Activated CD4-positive, alpha-beta memory T cell treated with anti-CD3 and anti-CD28 coated beads, Interleukin-2, amount 10 ng/mL, durations not matched to agents 7 days and 5 days (primary cell): ENCODE data around the gene BORCS6. TPM values are rescaled to one million over a fixed set of nuclear protein-coding genes. Genes with fewer than 3 reads are reported as not detected.

Experiments
- CTCF ChIA-PET: fragments of 350-600 bp; sonication (Branson Sonifier 250); formaldehyde crosslinking; loops from one replicate; lab custom pipeline; 2021; ENCODE audit warnings: antibody characterized with exemption, inconsistent platforms; lab: Charles Lee
- POLR2A ChIA-PET: fragments of 350-600 bp; sonication (Branson Sonifier 250); formaldehyde crosslinking; loops from one replicate; lab custom pipeline; 2021; ENCODE audit warnings: antibody characterized with exemption; lab: Charles Lee
- DNase-seq: peaks from one replicate; pipeline ENCODE4 v3.0.0-alpha.2; 2020
- H3K27ac Mint-ChIP-seq: one replicate; pipeline ENCODE4 v1.8.0; 2021; ENCODE audit warnings: mild to moderate bottlenecking, mixed read lengths
- H3K27me3 Mint-ChIP-seq: one replicate; pipeline ENCODE4 v1.8.0; 2021; ENCODE audit warnings: mixed read lengths
- H3K36me3 Mint-ChIP-seq: one replicate; pipeline ENCODE4 v1.8.0; 2021; ENCODE audit warnings: low read depth, mixed read lengths
- H3K4me1 Mint-ChIP-seq: one replicate; pipeline ENCODE4 v1.8.0; 2021; ENCODE audit warnings: mixed read lengths
- H3K4me3 Mint-ChIP-seq: one replicate; pipeline ENCODE4 v1.8.0; 2021; ENCODE audit warnings: mild to moderate bottlenecking, mixed read lengths
- H3K9me3 Mint-ChIP-seq: one replicate; pipeline ENCODE4 v1.8.0; 2021; ENCODE audit warnings: mixed read lengths
- total RNA-seq, 2 experiments: library from RNA; stranded (reverse); gene quantifications; one replicate each; pipeline ENCODE4 v1.2.3, GENCODE V29; 2021

BORCS6 gene
- total RNA-seq, 2 experiments from 2014 or later = 16.3 to 17.0 TPM

GRCh38 chr17:8142887-8143580, 46.9 kb downstream of the BORCS6 start:
- no peak overlapping the region for H3K4me3 Mint-ChIP-seq
- H3K9me3 Mint-ChIP-seq = no peaks in the 10 kb centered on the region
- H3K27ac Mint-ChIP-seq = no peak overlapping the region
- H3K27me3 Mint-ChIP-seq = no peaks in the 10 kb centered on the region
- ChIA-PET POLR2A (interaction anchor here (1.1 to 6.9 kb wide), 4 partner anchors 12 to 104 kb away, joined by 4 to 62 read pairs (median 6); no protein-coding TSS in a partner anchor), CTCF (no interaction called here)
- H3K4me1 Mint-ChIP-seq = no peaks in the 10 kb centered on the region
- H3K36me3 Mint-ChIP-seq = peaks cover 54% of the 10 kb centered on the region
- DNase-seq = no peak

DNA sequence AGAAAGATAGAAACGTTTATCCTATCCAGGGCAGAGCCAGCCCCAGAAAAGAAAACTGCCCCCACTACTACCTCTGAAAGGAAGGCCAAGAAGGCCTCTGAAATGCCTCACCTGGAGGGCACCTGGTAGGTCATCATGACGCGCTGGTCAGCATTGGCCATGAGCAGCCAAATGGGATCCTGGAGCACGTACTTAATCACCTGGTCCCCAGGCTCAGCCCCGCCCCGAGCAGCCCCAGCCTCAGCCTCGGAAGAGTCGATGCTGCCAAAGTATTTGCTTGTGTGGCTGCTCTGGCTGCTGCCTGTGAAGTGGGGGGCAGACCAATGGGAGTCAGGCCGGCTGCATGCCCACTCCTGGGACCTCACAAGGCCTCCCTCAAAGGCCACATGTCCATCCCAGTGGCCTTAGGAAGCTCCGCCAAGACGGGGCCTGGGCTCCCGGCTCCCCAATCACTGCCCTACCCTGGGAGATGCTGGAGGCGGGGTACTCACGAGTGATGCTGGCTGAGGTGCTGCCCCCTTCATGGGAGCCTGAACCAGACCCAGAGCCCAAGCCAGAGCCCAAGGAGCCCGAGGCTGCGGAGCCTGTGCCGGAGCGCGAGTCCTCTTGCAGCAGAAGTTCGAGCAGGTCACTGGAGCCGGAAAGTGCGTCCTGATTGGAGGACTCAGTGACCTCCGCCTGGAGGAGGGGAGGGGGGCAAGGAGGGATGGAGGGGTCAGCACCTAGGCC, 47.7 kb downstream of the BORCS6 start:
- Mint-ChIP-seq H3K4me1 (no peaks in the 10 kb centered on the region), H3K4me3 (no peak overlapping the region), H3K27ac (no peak overlapping the region), H3K36me3 (peaks cover 48% of the 10 kb centered on the region), H3K27me3 (no peaks in the 10 kb centered on the region), H3K9me3 (no peaks in the 10 kb centered on the region)
- POLR2A ChIA-PET = interaction anchor here (5.5 to 9.7 kb wide), 3 partner anchors 7 to 32 kb away, joined by 37 to 100 read pairs (median 62); no protein-coding TSS in a partner anchor
- CTCF ChIA-PET = no interaction called here
- DNase-seq = no peak

DNA sequence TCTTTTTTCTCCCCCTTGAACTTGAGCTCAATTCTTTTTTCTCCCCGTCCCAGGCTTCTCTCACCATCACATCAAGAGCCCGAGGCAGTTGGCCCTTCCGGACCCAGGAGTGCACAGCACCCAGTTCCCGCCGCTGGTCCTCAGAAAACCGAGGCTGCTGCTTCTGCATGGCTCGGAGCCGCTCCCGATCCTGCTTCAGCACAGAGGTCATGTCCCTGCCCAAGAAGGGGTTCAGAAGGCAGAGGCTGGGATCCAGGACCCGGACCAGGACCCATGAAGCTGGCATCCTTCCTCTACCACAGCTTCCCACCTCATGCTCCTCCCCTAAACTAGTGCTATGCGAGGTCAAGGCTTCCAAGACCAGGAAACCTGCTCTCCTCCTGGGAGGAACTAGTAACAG, 48.2 kb downstream of the BORCS6 start:
- Mint-ChIP-seq H3K4me1 (peaks cover 1% of the 10 kb centered on the region), H3K27me3 (peaks cover 1% of the 10 kb centered on the region), H3K36me3 (peaks cover 42% of the 10 kb centered on the region), H3K9me3 (no peaks in the 10 kb centered on the region), H3K27ac (no peak overlapping the region), H3K4me3 (no peak overlapping the region)
- no peak for DNase-seq
- ChIA-PET POLR2A (interaction anchor here (0.6 to 9.7 kb wide), 5 partner anchors 8 to 35 kb away, joined by 3 to 100 read pairs (median 37); partner anchors contain the start of gene TMEM107), CTCF (interaction anchor here (4.5 kb wide), 1 partner anchor 15 kb away, joined by 24 read pairs; no protein-coding TSS in a partner anchor)

DNA sequence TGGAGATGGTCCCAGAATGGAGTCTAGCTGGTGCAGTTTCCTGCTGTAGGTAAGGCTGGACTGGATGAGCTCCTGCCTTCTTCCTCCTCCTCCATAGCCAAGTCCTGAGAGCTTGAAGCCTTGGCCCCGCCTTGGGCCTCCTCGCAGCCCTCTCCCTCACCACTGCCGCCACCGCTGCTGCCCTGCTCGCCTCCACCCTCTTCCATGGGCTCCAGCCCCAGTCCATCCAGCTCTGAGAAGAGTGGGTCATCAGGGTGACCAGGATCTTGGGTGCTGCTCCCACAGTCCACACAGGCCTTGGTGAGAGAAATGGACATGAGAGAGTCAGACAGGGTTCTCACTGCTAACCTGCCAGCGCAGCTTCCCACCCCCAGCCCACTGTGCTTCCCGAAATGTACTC, 48.9 kb downstream of the BORCS6 start:
- DNase-seq = no peak
- POLR2A ChIA-PET = interaction anchor here (0.7 to 9.7 kb wide), 12 partner anchors 8 to 657 kb away, joined by 3 to 100 read pairs (median 4); partner anchors contain the start of genes CTC1, PER1, POLR2A and TMEM107
- H3K4me3 Mint-ChIP-seq = no peak overlapping the region

DNA sequence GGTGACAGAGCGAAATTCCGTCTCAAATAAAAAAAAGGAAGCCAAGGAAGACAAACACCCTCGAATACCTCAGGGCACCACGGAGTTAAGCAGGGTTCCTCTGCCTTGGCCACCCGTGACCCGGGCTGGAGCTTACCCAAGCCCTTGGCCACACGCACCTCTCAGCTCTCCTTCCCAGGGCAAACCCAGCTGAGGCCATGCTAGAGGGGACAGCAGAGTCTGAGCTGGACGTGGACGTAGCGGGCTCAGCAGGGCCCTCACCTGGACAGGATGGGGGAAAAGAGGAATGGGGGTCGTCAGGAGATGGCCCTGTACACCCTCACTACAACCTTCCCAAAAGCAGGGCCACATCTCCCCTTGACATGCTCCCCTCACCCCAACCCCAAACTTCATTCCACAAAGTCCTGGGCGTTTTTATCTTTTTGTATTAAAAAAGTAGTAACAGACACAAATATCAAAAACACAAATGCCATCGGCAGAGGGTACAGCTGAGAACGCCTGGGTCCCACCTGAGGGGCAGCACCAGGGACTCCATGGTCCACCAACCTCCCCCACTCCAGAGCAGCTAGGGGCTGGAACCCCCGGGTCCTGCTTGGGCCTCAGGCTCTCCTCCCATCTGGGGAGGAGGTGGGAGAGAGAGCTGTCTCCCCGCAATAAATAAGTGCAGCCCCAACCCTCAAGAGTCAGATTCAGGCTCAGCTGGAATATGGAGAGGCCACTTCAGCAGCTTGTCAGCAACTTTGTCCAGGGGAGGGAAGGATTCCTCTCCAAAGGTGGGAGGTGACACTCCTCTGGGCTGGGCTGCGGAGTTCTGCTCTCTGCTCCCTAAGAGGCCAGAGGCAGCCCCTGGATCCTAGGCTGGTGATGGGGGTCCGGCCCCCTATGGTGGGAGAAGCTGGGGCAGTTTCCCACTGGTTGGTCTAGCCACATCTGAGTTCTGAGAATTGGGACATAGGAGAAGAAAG, 49.6 kb downstream of the BORCS6 start:
- Mint-ChIP-seq H3K4me3 (no peak overlapping the region), H3K4me1 (peaks cover 3% of the 10 kb centered on the region), H3K9me3 (no peaks in the 10 kb centered on the region), H3K27ac (no peak overlapping the region), H3K27me3 (peaks cover 3% of the 10 kb centered on the region), H3K36me3 (peaks cover 30% of the 10 kb centered on the region)
- ChIA-PET POLR2A (interaction anchor here (0.7 to 9.7 kb wide), 16 partner anchors 9 to 656 kb away, joined by 3 to 100 read pairs (median 4); partner anchors contain the start of genes AURKB, CTC1, PER1 and POLR2A), CTCF (interaction anchor here (0.7 to 5.6 kb wide), 7 partner anchors 10 to 79 kb away, joined by 3 to 66 read pairs (median 22); partner anchors contain the start of gene ALOXE3)
- no peak for DNase-seq

More for the DNA sequence above, 48.9 kb downstream of the BORCS6 start:
- CTCF ChIA-PET = interaction anchor here (0.7 to 5.6 kb wide), 5 partner anchors 15 to 80 kb away, joined by 3 to 66 read pairs (median 4); partner anchors contain the start of gene ALOXE3
- H3K9me3 Mint-ChIP-seq = no peaks in the 10 kb centered on the region
- H3K27ac Mint-ChIP-seq = no peak overlapping the region
- H3K36me3 Mint-ChIP-seq = peaks cover 35% of the 10 kb centered on the region
- H3K4me1 Mint-ChIP-seq = peaks cover 3% of the 10 kb centered on the region
- H3K27me3 Mint-ChIP-seq = peaks cover 3% of the 10 kb centered on the region

DNA sequence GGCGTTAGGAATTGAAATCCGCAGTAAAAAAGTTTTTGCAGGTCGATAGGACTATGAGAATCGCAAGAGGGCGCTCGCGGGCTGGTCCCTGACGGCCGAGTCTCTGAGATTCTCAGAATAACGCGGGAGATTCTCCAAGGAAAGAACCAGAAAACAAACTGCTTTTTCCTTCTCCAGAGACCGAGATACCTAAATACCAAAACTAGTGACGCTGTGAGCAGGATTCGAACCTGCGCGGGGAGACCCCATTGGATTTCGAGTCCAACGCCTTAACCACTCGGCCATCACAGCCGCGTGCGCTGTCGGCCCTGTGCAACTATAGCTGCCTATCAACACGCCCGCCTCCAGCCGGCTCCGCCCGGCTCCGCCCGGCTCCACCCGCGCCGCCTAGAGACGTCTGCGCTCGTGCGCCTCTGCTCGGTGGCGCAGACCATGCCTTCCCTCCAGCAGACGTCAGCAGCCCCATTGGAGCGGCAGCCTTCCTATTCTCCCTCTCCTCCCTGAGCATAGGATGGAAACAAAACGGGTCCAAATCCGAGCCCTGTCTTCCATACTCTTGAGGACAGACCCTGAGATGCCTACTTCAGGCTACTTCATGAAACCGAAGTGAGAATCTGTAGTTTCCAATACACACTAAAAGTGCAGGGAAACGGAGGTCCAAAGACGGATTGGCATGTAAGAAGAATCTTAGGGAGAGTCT, 51.2 kb downstream of the BORCS6 start:
- H3K9me3 Mint-ChIP-seq = no peaks in the 10 kb centered on the region
- H3K4me1 Mint-ChIP-seq = peaks cover 3% of the 10 kb centered on the region
- H3K27me3 Mint-ChIP-seq = peaks cover 3% of the 10 kb centered on the region
- POLR2A ChIA-PET = interaction anchor here (1.0 to 9.7 kb wide), 21 partner anchors 11 to 156 kb away, joined by 3 to 100 read pairs (median 10); partner anchors contain the start of genes ALOXE3, AURKB, BORCS6 and CTC1
- H3K4me3 Mint-ChIP-seq = no peak overlapping the region
- peak; percentile 97 for DNase-seq
- H3K36me3 Mint-ChIP-seq = peaks cover 22% of the 10 kb centered on the region
- H3K27ac Mint-ChIP-seq = no peak overlapping the region
- CTCF ChIA-PET = interaction anchor here (0.5 to 5.6 kb wide), 24 partner anchors 9 to 244 kb away, joined by 3 to 66 read pairs (median 5); partner anchors contain the start of genes ALOXE3, BORCS6, CTC1 and HES7

- POLR2A ChIA-PET = interaction anchor here (0.6 to 9.7 kb wide), 19 partner anchors 11 to 429 kb away, joined by 3 to 100 read pairs (median 12); partner anchors contain the start of genes ALOXE3, AURKB, BORCS6 and CTC1
- CTCF ChIA-PET = interaction anchor here (0.5 to 5.6 kb wide), 23 partner anchors 9 to 244 kb away, joined by 3 to 66 read pairs (median 5); partner anchors contain the start of genes ALOXE3, BORCS6, HES7 and RPL26
- Mint-ChIP-seq H3K36me3 (peaks cover 19% of the 10 kb centered on the region), H3K4me3 (no peak overlapping the region), H3K9me3 (no peaks in the 10 kb centered on the region), H3K27me3 (peaks cover 3% of the 10 kb centered on the region), H3K27ac (no peak overlapping the region), H3K4me1 (peaks cover 3% of the 10 kb centered on the region)
- DNase-seq = no peak
Observed at GRCh38 chr17:8138374-8138671, 51.7 kb downstream of the BORCS6 start.

Other genes with a start within 250 kb of the BORCS6 start
- not detected for gene GUCY2D, start 187.6 kb downstream of the BORCS6 start, total RNA-seq
- not detected for gene ALOX15B, start 151.1 kb downstream of the BORCS6 start, total RNA-seq
- gene ALOX12B, start 102.5 kb downstream of the BORCS6 start, total RNA-seq = under 1 TPM; 0.20 to 0.38 TPM
- not detected for gene ALOXE3, start 71.7 kb downstream of the BORCS6 start, total RNA-seq
- 1 to 10 TPM; 1.4 to 1.5 TPM for gene HES7, start 66.1 kb downstream of the BORCS6 start, total RNA-seq
- gene PER1, start 37.8 kb downstream of the BORCS6 start, total RNA-seq = 10 to 100 TPM; 53.5 to 56.6 TPM
- 10 to 100 TPM; 75.2 to 79.1 TPM for gene VAMP2, start 27.2 kb downstream of the BORCS6 start, total RNA-seq
- 10 to 100 TPM; 49.7 to 53.9 TPM for gene TMEM107, start 13.8 kb downstream of the BORCS6 start, total RNA-seq
- 100 to 1,000 TPM; 160 to 167 TPM for gene AURKB, start 20.4 kb upstream of the BORCS6 start, total RNA-seq
- 100 to 1,000 TPM; 116 to 120 TPM for gene CTC1, start 57.9 kb upstream of the BORCS6 start, total RNA-seq
- gene PFAS, start 59.1 kb upstream of the BORCS6 start, total RNA-seq = 10 to 100 TPM; 43.6 to 45.9 TPM
- gene RANGRF, start 98.5 kb upstream of the BORCS6 start, total RNA-seq = 10 to 100 TPM; 45.4 to 49.4 TPM
- 10 to 100 TPM; 11.8 to 12.0 TPM for gene SLC25A35, start 105.2 kb upstream of the BORCS6 start, total RNA-seq
- gene ARHGEF15, start 120.1 kb upstream of the BORCS6 start, total RNA-seq = not detected
- not detected for gene ODF4, start 149.7 kb upstream of the BORCS6 start, total RNA-seq
- gene RPL26, start 193.0 kb upstream of the BORCS6 start, total RNA-seq = 1,000 to 10,000 TPM; 1,912 to 1,913 TPM
- gene RNF222, start 207.6 kb upstream of the BORCS6 start, total RNA-seq = under 1 TPM in 1 of 2 experiments, not detected in 1; 0.18 TPM
- 10 to 100 TPM; 63.5 to 64.0 TPM for gene NDEL1, start 245.7 kb upstream of the BORCS6 start, total RNA-seq